Stimulated activated CD4-positive, alpha-beta T cell treated with anti-CD3 and anti-CD28 coated beads, TNF-alpha, amount 100 ng/mL, for 1 hour (primary cell): Measurements from ENCODE around the gene F2RL1.
"Not testable (repeated sequence)": the region's sequence is repeated elsewhere in the genome, so short reads cannot be mapped to it uniquely, and the experiment has no call there.

Experiments
- DNase-seq, 3 donors: peaks; one replicate each; pipeline ENCODE4 v3.0.0-alpha.2; 2020; ENCODE audit warnings: low read depth in 3 of 3, low spot score in 1 of 3

Gene F2RL1

GRCh38 chr5:76805821-76806505 lies 12.9 kb upstream of the F2RL1 start:
- no peak for DNase-seq

DNA sequence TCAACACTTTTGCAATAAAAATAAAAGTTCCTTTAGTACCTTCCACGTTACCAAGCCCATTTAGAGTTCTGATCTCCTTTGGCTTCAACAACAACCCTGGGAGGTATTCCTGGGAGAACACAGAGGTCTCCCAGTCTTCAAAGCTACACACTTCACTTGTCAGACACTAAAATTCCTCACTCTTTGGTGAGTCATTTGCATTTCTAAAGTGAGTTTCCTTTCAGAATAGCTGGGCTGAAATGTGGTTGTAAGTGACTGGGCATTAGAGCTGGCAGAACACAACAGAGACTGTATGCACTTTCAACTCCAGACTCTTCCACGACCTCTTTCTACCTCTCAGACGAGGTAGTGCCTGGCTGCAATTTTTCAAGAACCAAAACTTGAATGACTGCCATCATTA lies 11.5 kb upstream of the F2RL1 start:
- DNase-seq, result no peak

- no peak for DNase-seq
These were observed 10.6 kb upstream of the F2RL1 start for GRCh38 chr5:76808141-76808691.

DNA sequence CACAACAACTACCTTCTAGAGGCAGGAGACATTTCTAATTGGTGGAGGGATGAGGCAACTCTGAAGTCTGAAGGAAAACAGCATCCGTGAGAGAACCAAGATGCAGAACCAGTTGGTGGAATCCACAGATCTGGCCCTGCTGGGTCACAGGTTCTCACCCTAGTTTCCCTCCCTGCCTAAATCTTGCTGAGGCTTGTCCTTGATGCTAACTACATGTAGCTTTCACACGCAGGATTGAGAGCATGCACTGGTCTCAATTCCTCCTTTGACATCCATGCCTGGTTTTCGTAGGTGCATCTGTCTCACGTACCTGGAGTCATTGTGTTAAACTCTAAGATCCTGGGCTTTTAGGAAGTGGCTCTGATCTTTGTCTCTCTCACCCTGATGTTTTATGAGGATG lies 9.7 kb upstream of the F2RL1 start:
- no peak for DNase-seq

GRCh38 chr5:76810236-76810635 lies 8.6 kb upstream of the F2RL1 start:
- no peak for DNase-seq

- no peak for DNase-seq
These were observed 7.6 kb upstream of the F2RL1 start for GRCh38 chr5:76811214-76811613.

DNA sequence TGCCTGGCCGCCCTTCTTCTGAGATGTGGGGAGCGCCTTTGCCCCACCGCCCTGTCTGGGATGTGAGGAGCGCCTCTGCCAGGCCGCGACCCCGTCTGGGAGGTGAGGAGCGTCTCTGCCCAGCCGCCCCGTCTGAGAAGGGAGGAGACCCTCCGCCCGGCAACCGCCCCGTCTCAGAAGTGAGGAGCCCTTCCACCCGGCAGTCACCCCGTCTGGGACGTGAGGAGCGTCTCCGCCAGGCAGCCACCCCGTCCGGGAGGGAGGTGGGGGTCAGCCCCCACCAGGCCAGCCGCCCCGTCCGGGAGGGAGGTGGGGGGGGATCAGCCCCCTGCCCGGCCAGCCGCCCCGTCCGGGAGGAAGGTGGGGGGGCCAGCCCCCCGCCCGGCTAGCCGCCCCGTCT lies 6.6 kb upstream of the F2RL1 start:
- DNase-seq, result not testable (repeated sequence)

- DNase-seq, result no peak
These were observed 4.8 kb upstream of the F2RL1 start for GRCh38 chr5:76813982-76814562.

GRCh38 chr5:76816110-76816831 lies 2.6 kb upstream of the F2RL1 start:
- DNase-seq, result no peak

GRCh38 chr5:76819851-76820525 lies 1.2 kb downstream of the F2RL1 start:
- DNase-seq, result no peak

DNA sequence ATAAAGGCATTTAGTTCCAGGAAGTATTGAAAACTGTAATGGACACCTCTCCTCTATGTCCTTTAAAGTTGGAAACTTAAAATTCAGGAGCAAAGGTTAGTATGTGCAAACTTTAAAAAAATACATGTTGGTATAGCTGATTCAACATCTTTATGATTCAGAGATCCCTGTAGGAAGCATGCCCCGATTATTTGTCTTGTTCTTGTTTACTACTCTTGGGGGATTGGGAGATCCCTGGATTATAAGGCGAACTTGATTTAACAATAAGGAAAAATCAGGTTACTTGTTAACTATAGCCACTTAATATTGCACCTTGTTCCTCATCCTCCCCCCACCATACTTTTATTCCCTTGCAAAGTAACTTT lies 1.7 kb downstream of the F2RL1 start:
- no peak for DNase-seq

DNA sequence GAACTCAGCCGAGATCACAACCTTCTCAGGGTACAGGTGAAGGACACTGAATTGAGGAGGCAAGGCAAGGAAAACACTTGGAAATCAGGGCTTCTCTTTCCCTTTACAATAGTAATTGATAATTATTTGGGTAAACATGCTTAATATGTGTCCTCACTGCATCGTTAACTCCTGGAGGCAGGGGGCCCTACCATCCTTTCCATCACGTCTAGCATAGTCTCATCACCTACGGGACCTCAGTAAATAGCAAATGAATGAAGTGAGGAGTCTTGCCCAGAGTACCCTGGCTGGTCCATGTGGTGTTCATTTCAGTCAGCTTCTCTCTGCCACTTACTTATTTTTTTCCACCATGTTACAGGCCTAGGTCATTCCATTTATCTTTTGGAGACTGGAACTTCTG lies 2.3 kb downstream of the F2RL1 start:
- DNase-seq, result no peak

GRCh38 chr5:76822105-76822731 lies 3.4 kb downstream of the F2RL1 start:
- DNase-seq, result not testable (repeated sequence)

GRCh38 chr5:76826416-76826815 lies 7.6 kb downstream of the F2RL1 start:
- not testable (repeated sequence) for DNase-seq

DNA sequence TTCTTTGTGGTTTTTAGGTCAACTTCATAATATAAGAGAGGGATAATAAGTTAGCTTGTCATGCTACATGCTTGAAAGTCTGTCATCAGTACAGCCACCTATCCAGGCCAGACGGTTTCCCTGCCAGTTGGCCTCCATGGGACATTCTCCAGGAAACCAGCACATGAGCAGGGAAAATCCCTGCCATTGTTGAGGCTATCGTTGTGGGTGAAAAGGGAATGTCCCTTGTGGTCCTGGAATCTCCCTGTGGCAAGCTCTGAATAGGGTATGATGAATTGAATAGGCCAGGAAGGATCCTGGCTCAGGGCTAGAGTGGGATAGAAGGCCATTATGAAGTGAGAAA lies 12.3 kb downstream of the F2RL1 start:
- no peak for DNase-seq

GRCh38 chr5:76836181-76836580 lies 17.4 kb downstream of the F2RL1 start:
- DNase-seq, result no peak

GRCh38 chr5:76836585-76836984 lies 17.8 kb downstream of the F2RL1 start:
- no peak for DNase-seq

DNA sequence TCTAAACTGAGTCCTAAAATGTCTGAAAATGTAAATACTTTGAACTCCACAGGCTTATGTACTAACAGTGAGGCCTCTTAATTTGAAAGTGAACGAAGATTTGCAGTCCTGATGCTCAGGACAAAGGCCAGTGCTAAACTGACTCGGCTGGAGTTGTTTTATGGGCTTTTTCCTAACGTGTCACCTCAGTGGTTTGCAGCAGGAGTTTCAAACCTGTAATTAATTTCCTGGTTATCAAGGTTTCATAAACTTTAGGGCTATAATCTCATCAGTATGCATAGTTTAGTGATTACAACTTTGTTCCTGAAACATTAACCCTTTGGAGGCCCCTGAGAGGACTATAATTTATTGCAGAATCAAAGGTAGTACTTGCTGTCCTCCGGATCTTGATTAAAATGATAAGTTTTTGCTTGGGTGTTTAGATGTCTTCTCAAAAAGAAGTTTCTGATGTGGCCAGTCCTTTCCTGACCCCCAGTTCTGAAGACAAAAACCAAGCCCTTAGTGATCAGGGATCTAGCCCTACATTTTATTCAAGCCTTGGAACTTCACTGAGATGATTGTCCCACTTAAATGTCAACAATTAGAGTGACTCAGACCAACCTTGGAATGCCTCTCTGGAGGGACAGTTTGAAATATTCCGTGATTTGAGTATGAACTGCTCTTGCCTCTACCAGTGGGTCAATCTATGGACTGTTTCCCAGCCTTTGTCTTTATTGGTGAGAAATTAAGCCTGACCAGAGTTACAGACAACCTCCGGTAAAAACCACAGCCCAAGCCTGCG lies 19.8 kb downstream of the F2RL1 start:
- DNase-seq, result no peak

GRCh38 chr5:76841361-76841760 lies 22.5 kb downstream of the F2RL1 start:
- DNase-seq, result no peak

DNA sequence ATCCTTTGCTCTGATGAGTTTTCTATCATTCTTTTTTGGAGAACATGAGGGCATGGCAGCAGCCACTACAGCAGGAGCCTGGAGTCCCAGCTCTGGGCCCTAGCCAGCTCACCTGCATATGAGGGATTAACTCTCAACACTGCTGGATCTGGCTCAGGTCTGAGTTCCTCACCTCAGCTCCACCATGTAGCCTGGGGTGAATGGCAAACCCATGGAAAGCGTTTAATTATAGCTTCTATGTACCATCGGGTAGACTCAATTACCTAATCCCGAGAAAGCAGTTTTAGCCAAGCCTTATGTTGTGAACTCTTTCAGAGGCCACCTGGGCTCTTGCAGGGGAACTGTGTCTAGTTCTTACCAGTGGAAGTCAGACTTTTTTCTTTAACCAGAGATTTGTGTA lies 27.1 kb downstream of the F2RL1 start:
- no peak for DNase-seq
